ENCODE measurements around the gene LYPD5. TPM values are rescaled to one million over a fixed set of nuclear protein-coding genes. Genes with fewer than 3 reads are reported as not detected.

The LYPD5 gene, protein sequence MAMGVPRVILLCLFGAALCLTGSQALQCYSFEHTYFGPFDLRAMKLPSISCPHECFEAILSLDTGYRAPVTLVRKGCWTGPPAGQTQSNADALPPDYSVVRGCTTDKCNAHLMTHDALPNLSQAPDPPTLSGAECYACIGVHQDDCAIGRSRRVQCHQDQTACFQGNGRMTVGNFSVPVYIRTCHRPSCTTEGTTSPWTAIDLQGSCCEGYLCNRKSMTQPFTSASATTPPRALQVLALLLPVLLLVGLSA
- total RNA-seq, result 0.25 TPM in 1 of 2 replicates, not detected in the other
- long read RNA-seq, result 0 reads

DNA sequence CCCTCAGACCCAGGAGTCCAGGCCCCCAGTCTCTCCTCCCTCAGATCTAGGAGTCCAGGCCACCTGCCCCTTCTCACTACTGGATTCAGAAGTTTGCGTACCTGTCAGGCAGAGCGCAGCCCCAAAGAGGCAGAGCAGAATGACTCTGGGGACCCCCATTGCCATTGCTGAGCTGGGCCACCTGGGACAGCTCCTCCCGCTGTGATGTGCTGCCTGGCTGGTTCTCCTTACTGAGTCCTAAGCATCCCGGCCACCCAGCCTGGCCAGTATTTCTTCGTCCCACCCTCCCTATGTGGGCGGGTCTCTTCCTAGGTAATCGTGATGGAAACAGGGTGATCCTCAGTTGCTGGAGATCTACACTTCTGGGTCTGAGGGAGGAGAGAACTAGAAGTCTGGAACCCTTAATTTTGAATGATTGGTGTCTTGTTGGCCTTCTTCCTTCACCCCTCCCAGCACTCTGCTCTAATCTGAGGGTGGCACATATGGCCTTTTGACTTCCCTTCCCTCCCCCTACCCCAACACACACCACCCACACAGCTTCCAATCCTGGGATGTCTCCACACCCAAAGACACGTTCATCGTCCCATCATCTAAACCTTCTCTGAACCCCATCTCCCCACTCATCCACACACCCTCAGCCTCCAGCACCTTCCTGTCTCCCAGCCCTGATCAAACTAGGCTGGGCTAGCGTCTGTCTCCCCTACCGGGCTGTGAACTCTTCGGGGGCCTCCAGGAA lies at the start of gene LYPD5:
Gene LYPD5 (minus strand): TSS at position 232 of the 736 bp plus-strand sequence. CDS start 67 bp downstream, at position 165.
- Mint-ChIP-seq H3K9me3 (peaks cover 3% of the 10 kb centered on the region), H3K36me3 (ENCODE audit: low read depth) (no peaks in the 10 kb centered on the region), H3K27me3 (ENCODE audit: low read depth) (peaks cover 63% of the 10 kb centered on the region), H3K27ac (ENCODE audit: unreplicated experiment) (peak within 1 kb of the TSS; percentile 74), H3K4me3 (no peak within 1 kb of the TSS), H3K4me1 (peaks cover 12% of the 10 kb centered on the region)
- TF ChIP-seq, protein P1, sequence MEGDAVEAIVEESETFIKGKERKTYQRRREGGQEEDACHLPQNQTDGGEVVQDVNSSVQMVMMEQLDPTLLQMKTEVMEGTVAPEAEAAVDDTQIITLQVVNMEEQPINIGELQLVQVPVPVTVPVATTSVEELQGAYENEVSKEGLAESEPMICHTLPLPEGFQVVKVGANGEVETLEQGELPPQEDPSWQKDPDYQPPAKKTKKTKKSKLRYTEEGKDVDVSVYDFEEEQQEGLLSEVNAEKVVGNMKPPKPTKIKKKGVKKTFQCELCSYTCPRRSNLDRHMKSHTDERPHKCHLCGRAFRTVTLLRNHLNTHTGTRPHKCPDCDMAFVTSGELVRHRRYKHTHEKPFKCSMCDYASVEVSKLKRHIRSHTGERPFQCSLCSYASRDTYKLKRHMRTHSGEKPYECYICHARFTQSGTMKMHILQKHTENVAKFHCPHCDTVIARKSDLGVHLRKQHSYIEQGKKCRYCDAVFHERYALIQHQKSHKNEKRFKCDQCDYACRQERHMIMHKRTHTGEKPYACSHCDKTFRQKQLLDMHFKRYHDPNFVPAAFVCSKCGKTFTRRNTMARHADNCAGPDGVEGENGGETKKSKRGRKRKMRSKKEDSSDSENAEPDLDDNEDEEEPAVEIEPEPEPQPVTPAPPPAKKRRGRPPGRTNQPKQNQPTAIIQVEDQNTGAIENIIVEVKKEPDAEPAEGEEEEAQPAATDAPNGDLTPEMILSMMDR (conservative IDR thresholded peaks at IDR 0.05), result no peak
- DNase-seq (ENCODE audit: low read depth, low spot score), result no peak

DNA sequence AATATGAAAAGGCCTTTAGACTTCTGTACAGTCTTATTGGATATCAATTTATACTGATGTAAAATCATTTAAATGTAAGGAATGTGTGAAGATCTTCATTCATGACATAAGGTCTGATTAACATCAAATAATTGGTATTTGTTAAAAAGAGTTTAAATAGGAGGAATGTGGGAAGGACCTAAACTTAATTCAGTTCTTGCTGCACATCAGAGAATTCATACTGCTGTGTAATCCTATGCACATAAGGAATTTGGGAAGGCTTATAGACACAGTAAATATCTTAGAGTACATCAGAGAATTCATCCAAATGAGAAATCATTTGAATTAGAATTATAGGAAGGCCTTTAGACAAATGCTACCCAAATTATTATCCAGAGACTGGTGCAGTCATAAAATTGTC lies 46.6 kb upstream of the LYPD5 start:
- no peak for DNase-seq (ENCODE audit: low read depth, low spot score)
- Mint-ChIP-seq H3K9me3 (peaks cover 37% of the 10 kb centered on the region), H3K27me3 (ENCODE audit: low read depth) (no peaks in the 10 kb centered on the region), H3K4me3 (no peak overlapping the region), H3K4me1 (no peaks in the 10 kb centered on the region), H3K27ac (ENCODE audit: unreplicated experiment) (no peak overlapping the region), H3K36me3 (ENCODE audit: low read depth) (peaks cover 66% of the 10 kb centered on the region)
- TF ChIP-seq, protein P1 (conservative IDR thresholded peaks at IDR 0.05), result no peak

DNA sequence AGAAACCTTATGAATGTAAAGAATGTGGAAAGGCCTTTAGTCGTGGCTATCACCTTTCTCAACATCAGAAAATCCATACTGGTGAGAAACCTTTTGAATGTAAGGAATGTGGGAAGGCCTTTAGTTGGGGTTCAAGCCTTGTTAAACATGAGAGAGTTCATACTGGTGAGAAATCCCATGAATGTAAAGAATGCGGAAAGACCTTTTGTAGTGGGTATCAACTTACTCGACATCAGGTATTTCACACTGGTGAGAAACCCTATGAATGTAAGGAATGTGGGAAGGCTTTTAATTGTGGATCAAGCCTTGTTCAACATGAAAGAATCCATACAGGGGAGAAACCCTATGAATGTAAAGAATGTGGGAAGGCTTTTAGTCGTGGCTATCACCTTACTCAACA lies 45.6 kb upstream of the LYPD5 start:
- Mint-ChIP-seq H3K4me3 (no peak overlapping the region), H3K9me3 (peaks cover 37% of the 10 kb centered on the region), H3K4me1 (no peaks in the 10 kb centered on the region), H3K36me3 (ENCODE audit: low read depth) (peaks cover 68% of the 10 kb centered on the region), H3K27ac (ENCODE audit: unreplicated experiment) (no peak overlapping the region), H3K27me3 (ENCODE audit: low read depth) (no peaks in the 10 kb centered on the region)
- no peak for DNase-seq (ENCODE audit: low read depth, low spot score)
- TF ChIP-seq, protein P1 (conservative IDR thresholded peaks at IDR 0.05), result no peak

DNA sequence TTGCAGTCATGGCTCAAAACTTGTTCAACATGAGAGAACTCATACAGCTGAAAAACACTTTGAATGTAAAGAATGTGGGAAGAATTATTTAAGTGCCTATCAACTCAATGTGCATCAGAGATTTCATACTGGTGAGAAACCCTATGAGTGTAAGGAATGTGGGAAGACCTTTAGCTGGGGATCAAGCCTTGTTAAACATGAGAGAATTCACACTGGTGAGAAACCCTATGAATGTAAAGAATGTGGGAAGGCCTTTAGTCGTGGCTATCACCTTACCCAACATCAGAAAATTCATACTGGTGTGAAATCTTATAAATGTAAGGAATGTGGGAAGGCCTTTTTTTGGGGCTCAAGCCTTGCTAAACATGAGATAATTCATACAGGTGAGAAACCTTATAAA lies 45.0 kb upstream of the LYPD5 start:
- H3K36me3 Mint-ChIP-seq (ENCODE audit: low read depth), result peaks cover 68% of the 10 kb centered on the region
- H3K27ac Mint-ChIP-seq (ENCODE audit: unreplicated experiment), result no peak overlapping the region
- TF ChIP-seq, protein P1 (conservative IDR thresholded peaks at IDR 0.05), result no peak
- no peak for DNase-seq (ENCODE audit: low read depth, low spot score)
- H3K9me3 Mint-ChIP-seq, result peaks cover 32% of the 10 kb centered on the region
- no peaks in the 10 kb centered on the region for H3K27me3 Mint-ChIP-seq (ENCODE audit: low read depth)
- no peaks in the 10 kb centered on the region for H3K4me1 Mint-ChIP-seq
- H3K4me3 Mint-ChIP-seq, result no peak overlapping the region

DNA sequence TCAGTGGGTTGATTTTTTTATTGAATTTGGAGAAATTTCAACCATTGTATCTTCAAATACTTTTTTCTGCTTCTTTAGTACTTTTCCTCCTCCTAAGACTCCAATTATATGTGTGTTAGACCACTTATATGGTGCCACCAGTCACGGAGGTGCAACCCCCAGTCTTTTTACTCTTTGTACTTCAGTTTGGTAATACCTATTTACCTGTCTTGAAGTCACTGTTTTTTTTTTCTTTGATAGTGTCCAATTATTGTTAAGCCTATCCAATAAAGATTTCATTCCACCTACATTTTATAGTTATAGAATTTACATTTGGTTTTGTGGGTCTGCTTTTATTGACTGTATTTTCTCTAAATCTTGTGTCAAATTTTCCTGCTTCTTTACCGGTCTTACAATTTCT lies 39.8 kb upstream of the LYPD5 start:
- Mint-ChIP-seq H3K27me3 (ENCODE audit: low read depth) (no peaks in the 10 kb centered on the region), H3K9me3 (peaks cover 29% of the 10 kb centered on the region), H3K27ac (ENCODE audit: unreplicated experiment) (no peak overlapping the region), H3K36me3 (ENCODE audit: low read depth) (peaks cover 70% of the 10 kb centered on the region), H3K4me3 (no peak overlapping the region), H3K4me1 (no peaks in the 10 kb centered on the region)
- no peak for DNase-seq (ENCODE audit: low read depth, low spot score)
- TF ChIP-seq, protein P1 (conservative IDR thresholded peaks at IDR 0.05), result no peak

All from neural crest cell (in vitro differentiated cells).